Dendritic cell treated with granulocyte-macrophage colony-stimulating factor and Interleukin-4, amounts not matched to agents 40 ng/mL and 50 ng/mL, for 4 days (primary cell): ENCODE results near the gene BBX.

Source experiments
- H3K27ac Mint-ChIP-seq: one replicate; pipeline ENCODE4 v1.8.0; 2022; ENCODE audit warnings: mild to moderate bottlenecking, mixed read lengths
- H3K27me3 Mint-ChIP-seq: one replicate; pipeline ENCODE4 v1.8.0; 2022; ENCODE audit warnings: mild to moderate bottlenecking, mixed read lengths
- H3K36me3 Mint-ChIP-seq: one replicate; pipeline ENCODE4 v1.8.0; 2022; ENCODE audit warnings: low read depth, mixed read lengths
- H3K4me1 Mint-ChIP-seq: one replicate; pipeline ENCODE4 v1.8.0; 2022; ENCODE audit warnings: low read depth, mixed read lengths
- H3K4me3 Mint-ChIP-seq: one replicate; pipeline ENCODE4 v1.8.0; 2022; ENCODE audit warnings: mild to moderate bottlenecking, moderate library complexity, mixed read lengths
- H3K9me3 Mint-ChIP-seq: one replicate; pipeline ENCODE4 v1.8.0; 2022; ENCODE audit warnings: mixed read lengths
- intact Hi-C: fragments of 100-400 bp; cut with micrococcal nuclease; formaldehyde crosslinking; loops from one replicate; pipeline ENCODE4 v1.15.0; 2022

The BBX gene

GRCh38 chr3:107699682-107700081 lies 176.9 kb downstream of the BBX start:
- Mint-ChIP-seq H3K27ac (no peak overlapping the region), H3K27me3 (no peaks in the 10 kb centered on the region), H3K4me3 (no peak overlapping the region), H3K9me3 (peaks cover 8% of the 10 kb centered on the region), H3K36me3 (no peaks in the 10 kb centered on the region), H3K4me1 (no peaks in the 10 kb centered on the region)
- intact Hi-C loops = no loop called here

GRCh38 chr3:107701299-107701698 lies 178.5 kb downstream of the BBX start:
- Mint-ChIP-seq H3K27ac (no peak overlapping the region), H3K27me3 (no peaks in the 10 kb centered on the region), H3K9me3 (peaks cover 6% of the 10 kb centered on the region), H3K4me1 (no peaks in the 10 kb centered on the region), H3K4me3 (no peak overlapping the region), H3K36me3 (no peaks in the 10 kb centered on the region)
- intact Hi-C loops = no loop called here

DNA sequence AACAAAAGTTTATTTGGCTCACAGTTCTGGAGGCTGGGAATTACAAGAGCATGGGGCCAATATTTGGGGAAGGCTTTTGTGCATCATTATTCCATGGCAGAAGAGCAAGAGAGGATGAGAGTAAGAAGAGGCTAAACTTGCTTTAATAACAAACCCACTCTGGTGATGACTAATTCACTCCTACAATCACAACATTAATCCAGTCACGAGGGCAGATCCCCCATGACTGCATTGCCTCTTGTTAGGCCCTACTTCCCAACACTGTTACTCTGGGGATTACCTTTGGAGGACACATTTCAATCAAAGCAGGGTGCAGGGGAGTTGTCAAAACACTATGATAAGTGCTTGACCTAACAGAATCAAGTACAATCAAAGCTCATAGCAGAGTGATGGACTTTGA lies 181.7 kb downstream of the BBX start:
- intact Hi-C loops = no loop called here
- no peaks in the 10 kb centered on the region for H3K9me3 Mint-ChIP-seq
- H3K27ac Mint-ChIP-seq = no peak overlapping the region
- no peaks in the 10 kb centered on the region for H3K4me1 Mint-ChIP-seq
- no peaks in the 10 kb centered on the region for H3K36me3 Mint-ChIP-seq
- no peaks in the 10 kb centered on the region for H3K27me3 Mint-ChIP-seq
- H3K4me3 Mint-ChIP-seq = no peak overlapping the region

- Mint-ChIP-seq H3K27ac (no peak overlapping the region), H3K36me3 (peaks cover under 1% of the 10 kb centered on the region), H3K9me3 (no peaks in the 10 kb centered on the region)
Measured at GRCh38 chr3:107705046-107705445, 182.3 kb downstream of the BBX start.

DNA sequence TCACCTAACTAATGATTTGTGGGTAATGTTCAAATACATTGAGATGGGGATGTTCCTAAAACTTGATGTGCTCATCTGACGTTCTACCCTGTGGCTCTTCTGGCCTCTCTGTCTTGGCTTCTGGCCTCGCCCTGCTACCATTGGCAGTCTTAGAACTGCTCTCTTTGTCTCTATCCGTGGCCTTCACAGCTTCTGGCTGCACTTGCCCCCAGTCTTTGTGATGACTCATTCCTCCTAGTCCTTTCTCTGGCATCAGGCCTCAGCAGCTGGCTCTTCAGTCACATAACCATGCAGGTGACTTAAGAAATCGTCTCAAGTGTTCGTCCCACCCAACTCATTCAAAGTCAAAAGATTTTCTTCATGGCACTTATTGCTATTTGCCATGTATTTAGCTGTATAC lies 188.1 kb downstream of the BBX start:
- intact Hi-C loops = no loop called here
- Mint-ChIP-seq H3K9me3 (no peaks in the 10 kb centered on the region), H3K4me3 (no peak overlapping the region), H3K36me3 (peaks cover 32% of the 10 kb centered on the region), H3K27ac (no peak overlapping the region), H3K27me3 (no peaks in the 10 kb centered on the region), H3K4me1 (peaks cover 18% of the 10 kb centered on the region)

More at GRCh38 chr3:107705046-107705445, 182.3 kb downstream of the BBX start:
- H3K27me3 Mint-ChIP-seq = no peaks in the 10 kb centered on the region
- H3K4me1 Mint-ChIP-seq = no peaks in the 10 kb centered on the region
- no peak overlapping the region for H3K4me3 Mint-ChIP-seq
- intact Hi-C loops = no loop called here

DNA sequence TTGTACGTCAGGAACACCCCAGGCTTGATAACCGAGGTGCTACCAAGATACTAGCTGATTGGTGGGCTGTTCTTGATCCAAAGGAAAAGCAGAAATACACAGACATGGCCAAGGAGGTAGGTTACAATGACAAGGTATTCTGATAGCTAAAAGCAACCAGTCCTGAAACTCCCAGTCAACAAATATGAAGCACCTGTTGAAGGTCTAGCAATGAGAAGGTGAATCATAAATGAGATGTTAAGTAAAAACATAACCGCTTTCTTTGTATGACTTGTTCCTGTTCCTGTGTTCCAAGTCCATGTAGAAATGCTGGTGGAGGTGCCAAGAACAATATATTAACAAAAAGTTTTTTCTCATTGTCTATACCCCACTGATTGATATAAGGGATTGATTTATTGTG lies 194.0 kb downstream of the BBX start:
- no peak overlapping the region for H3K27ac Mint-ChIP-seq
- H3K9me3 Mint-ChIP-seq = no peaks in the 10 kb centered on the region
- H3K27me3 Mint-ChIP-seq = no peaks in the 10 kb centered on the region
- no peak overlapping the region for H3K4me3 Mint-ChIP-seq
- peaks cover 24% of the 10 kb centered on the region for H3K36me3 Mint-ChIP-seq
- H3K4me1 Mint-ChIP-seq = peaks cover 14% of the 10 kb centered on the region
- intact Hi-C loops = no loop called here

GRCh38 chr3:107718547-107718946 lies 195.8 kb downstream of the BBX start:
- no peaks in the 10 kb centered on the region for H3K27me3 Mint-ChIP-seq
- no peak overlapping the region for H3K27ac Mint-ChIP-seq
- H3K36me3 Mint-ChIP-seq = peaks cover 9% of the 10 kb centered on the region
- no peaks in the 10 kb centered on the region for H3K4me1 Mint-ChIP-seq
- no peaks in the 10 kb centered on the region for H3K9me3 Mint-ChIP-seq
- intact Hi-C loops = no loop called here
- no peak overlapping the region for H3K4me3 Mint-ChIP-seq

- Mint-ChIP-seq H3K27ac (no peak overlapping the region), H3K4me1 (no peaks in the 10 kb centered on the region), H3K9me3 (no peaks in the 10 kb centered on the region), H3K27me3 (no peaks in the 10 kb centered on the region), H3K4me3 (no peak overlapping the region), H3K36me3 (peaks cover 20% of the 10 kb centered on the region)
- intact Hi-C loops = no loop called here
Measured at GRCh38 chr3:107727102-107727501, 204.3 kb downstream of the BBX start.

DNA sequence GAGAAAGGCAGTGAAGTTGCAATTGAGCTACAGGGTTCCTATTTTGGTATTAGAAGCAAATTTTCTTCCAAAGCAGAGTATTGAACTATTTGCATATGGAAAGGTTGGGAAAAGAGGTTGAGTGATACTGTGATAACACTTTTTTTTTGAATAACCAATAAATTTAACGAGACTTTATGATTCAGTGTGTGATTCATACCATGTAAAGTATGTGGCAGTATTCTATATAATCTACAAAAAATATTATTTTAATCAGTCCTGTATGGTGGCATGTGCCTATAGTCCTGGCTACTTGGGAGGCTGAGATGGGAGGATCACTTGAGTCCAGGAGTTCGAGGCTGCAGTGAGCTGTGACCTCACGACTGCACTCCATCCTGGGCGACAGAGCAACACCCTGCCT lies 206.9 kb downstream of the BBX start:
- no peaks in the 10 kb centered on the region for H3K27me3 Mint-ChIP-seq
- H3K9me3 Mint-ChIP-seq = no peaks in the 10 kb centered on the region
- H3K4me1 Mint-ChIP-seq = no peaks in the 10 kb centered on the region
- no peak overlapping the region for H3K4me3 Mint-ChIP-seq
- H3K27ac Mint-ChIP-seq = no peak overlapping the region
- intact Hi-C loops = no loop called here
- H3K36me3 Mint-ChIP-seq = peaks cover 30% of the 10 kb centered on the region

DNA sequence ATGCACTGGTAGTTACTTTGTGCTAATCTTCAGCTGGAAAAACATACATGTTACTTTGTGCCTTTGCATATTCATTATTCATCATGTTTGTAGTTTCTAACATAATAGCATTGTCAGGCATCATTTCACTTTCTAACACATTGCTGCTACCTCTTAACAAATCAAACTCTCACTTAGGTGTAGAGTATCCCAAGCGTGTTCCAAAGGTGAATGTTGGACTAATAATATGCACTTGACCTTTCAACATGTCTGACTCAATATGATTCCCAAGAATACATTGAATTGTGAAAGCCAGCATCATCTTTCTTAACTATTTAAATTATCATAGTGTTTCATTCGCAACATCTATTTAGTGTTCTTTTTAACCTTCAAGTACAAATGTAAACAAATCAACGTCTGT lies 211.6 kb downstream of the BBX start:
- Mint-ChIP-seq H3K4me3 (no peak overlapping the region), H3K27me3 (no peaks in the 10 kb centered on the region), H3K9me3 (no peaks in the 10 kb centered on the region), H3K36me3 (peaks cover 23% of the 10 kb centered on the region), H3K4me1 (peaks cover 3% of the 10 kb centered on the region), H3K27ac (no peak overlapping the region)
- intact Hi-C loops = no loop called here

DNA sequence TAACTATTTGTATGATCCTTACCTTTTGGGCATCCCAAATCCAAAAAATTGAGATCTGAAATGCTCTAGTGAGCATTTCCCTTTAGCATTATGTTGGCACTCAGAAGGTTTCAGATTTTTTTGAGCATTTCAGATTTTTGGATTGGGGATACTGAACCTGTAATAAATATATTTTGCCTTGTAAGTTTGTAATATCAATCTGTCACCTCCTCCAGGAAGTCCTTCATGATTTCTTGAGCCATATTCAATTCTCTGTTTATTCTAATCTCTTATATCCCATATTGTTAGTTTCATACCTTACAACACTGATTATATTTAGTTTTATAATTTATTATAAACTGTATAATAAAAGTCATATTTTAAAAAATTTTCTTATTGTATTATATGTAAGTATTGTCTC lies 215.2 kb downstream of the BBX start:
- Mint-ChIP-seq H3K27ac (no peak overlapping the region), H3K9me3 (no peaks in the 10 kb centered on the region), H3K27me3 (no peaks in the 10 kb centered on the region), H3K4me3 (no peak overlapping the region), H3K4me1 (peaks cover 6% of the 10 kb centered on the region), H3K36me3 (peaks cover 8% of the 10 kb centered on the region)
- intact Hi-C loops = no loop called here

DNA sequence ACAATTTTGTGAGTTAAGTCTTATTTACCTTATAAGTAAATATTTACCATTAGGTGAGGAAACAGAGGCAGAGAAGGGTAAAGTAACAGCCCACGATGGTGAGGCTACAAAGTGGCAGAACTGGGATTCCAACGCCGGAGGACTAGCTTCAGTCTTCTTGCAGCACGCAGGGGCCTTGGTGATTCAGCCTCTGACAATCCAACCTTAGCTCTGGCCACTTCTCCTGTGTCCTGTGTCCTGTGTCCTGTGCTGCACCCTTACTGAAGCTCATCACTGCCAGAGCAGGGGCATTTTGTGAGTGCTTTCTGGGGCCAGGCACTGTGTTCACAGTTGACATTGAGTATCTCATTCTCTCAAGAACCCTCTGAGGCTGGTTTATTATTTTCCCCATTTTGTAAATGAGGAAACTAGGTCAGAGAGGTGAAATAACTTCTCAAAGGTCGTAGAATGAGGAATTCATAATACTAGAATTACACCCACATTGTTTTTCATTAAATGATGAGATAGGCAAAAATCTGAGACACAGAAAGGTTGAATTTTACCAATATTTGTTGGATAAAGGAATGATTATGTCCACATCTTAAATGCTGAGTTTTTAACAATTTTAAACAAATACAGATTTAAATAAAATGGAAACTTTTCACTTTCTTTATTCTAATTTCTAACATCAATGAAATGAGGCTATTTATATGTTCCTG lies 215.9 kb downstream of the BBX start:
- Mint-ChIP-seq H3K36me3 (peaks cover under 1% of the 10 kb centered on the region), H3K4me1 (peaks cover 6% of the 10 kb centered on the region), H3K27me3 (no peaks in the 10 kb centered on the region), H3K4me3 (no peak overlapping the region), H3K9me3 (no peaks in the 10 kb centered on the region), H3K27ac (no peak overlapping the region)
- intact Hi-C loops = no loop called here

DNA sequence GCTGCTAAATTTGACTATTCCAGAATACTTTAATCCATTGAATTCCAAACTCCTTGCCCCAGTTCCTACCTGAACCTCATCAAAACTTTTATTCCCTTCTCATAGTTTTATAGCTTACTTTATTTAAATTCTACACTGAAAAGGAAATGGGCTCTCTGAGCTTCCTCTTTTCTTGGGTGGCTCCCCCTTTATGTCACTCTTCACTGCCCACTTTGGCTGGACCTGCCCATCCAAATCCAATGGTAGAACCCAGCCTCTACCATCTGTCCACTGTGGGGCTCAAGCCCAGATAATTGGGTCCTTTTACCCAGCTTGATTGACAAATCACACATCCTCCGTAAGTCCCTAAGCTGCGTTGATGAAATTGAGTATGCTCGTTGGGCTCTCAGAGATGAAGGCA lies 216.5 kb downstream of the BBX start:
- H3K27me3 Mint-ChIP-seq = no peaks in the 10 kb centered on the region
- H3K4me1 Mint-ChIP-seq = peaks cover 11% of the 10 kb centered on the region
- H3K36me3 Mint-ChIP-seq = no peaks in the 10 kb centered on the region
- no peaks in the 10 kb centered on the region for H3K9me3 Mint-ChIP-seq
- H3K4me3 Mint-ChIP-seq = no peak overlapping the region
- no peak overlapping the region for H3K27ac Mint-ChIP-seq
- intact Hi-C loops = no loop called here

- Mint-ChIP-seq H3K9me3 (no peaks in the 10 kb centered on the region), H3K4me3 (no peak overlapping the region), H3K27me3 (no peaks in the 10 kb centered on the region), H3K4me1 (peaks cover 11% of the 10 kb centered on the region), H3K27ac (no peak overlapping the region), H3K36me3 (no peaks in the 10 kb centered on the region)
- intact Hi-C loops = loop anchor here (1.0 to 5.0 kb wide), 3 partner anchors 65 to 504 kb away; no protein-coding TSS in a partner anchor
Measured at GRCh38 chr3:107740992-107741896, 218.5 kb downstream of the BBX start.
